SK-N-SH (cell line): ENCODE measurements around the gene WIPI1. TPM values are rescaled to one million over a fixed set of nuclear protein-coding genes. Genes with fewer than 3 reads are reported as not detected.

Source experiments
- CTCF ChIA-PET: fragments of 300-600, 350-600 bp; formaldehyde crosslinking; extraction: SDS; loops from one replicate; lab custom pipeline; 2021; lab: Yijun Ruan, JAX
- POLR2A ChIA-PET: fragments of 350-600 bp; sonication (Branson Sonifier 250); formaldehyde crosslinking; extraction: SDS; loops from one replicate; lab custom pipeline; 2020; ENCODE audit warnings: antibody characterized with exemption, inconsistent platforms; lab: Yijun Ruan, JAX
- DNase-seq: peaks from one replicate; pipeline ENCODE4 v3.0.0; 2012
- H2AFZ ChIP-seq: fragments of 200-600 bp; sonication (generic); 2 replicates; pipeline ENCODE4 v1.8.1; 2016; ENCODE audit warnings: antibody characterized with exemption, mild to moderate bottlenecking, low read depth
- H3F3A ChIP-seq: fragments of 200-600 bp; sonication (generic); replicated peaks from 2 replicates; pipeline ENCODE3; 2016; ENCODE audit warnings: antibody characterized with exemption, mild to moderate bottlenecking; ENCODE audit not compliant: insufficient read depth
- H3K27ac ChIP-seq, 2 experiments: fragments of 200-500 bp in 1 of 2; fragments of 200-600 bp in 1 of 2; sonication (Bioruptor generic) in 1 of 2; sonication (generic), shearing (Covaris generic) in 1 of 2; 2 replicates each; pipeline versions ENCODE4 v1.5.1 to v1.6.1; 2014 to 2016; ENCODE audit warnings: low read depth in 2 of 2, inconsistent platforms in 1 of 2, low read length in 1 of 2, mild to moderate bottlenecking in 1 of 2, mixed read lengths in 1 of 2
- H3K27me3 ChIP-seq: fragments of 200-600 bp; sonication (generic), shearing (Covaris generic); 2 replicates; pipeline ENCODE4 v1.6.1; 2016; ENCODE audit warnings: mixed run types; ENCODE audit not compliant: insufficient read depth
- H3K36me3 ChIP-seq, 2 experiments: fragments of 200-500 bp in 1 of 2; fragments of 200-600 bp in 1 of 2; sonication (Bioruptor generic) in 1 of 2; sonication (generic) in 1 of 2; replicated peaks in 1 of 2; 2 replicates each; pipeline versions ENCODE3 to v1.5.1; 2014 to 2016; ENCODE audit warnings: low read length in 1 of 2, mild to moderate bottlenecking in 1 of 2; ENCODE audit not compliant: insufficient read depth in 2 of 2, control insufficient read depth in 1 of 2
- H3K4me1 ChIP-seq, 2 experiments: fragments of 200-500 bp in 1 of 2; fragments of 200-600 bp in 1 of 2; sonication (Bioruptor generic) in 1 of 2; sonication (generic), shearing (Covaris generic) in 1 of 2; 2 replicates each; pipeline versions ENCODE4 v1.5.1 to v1.6.1; 2014 to 2016; ENCODE audit warnings: low read depth in 1 of 2, low read length in 1 of 2, mixed run types in 1 of 2; ENCODE audit not compliant: insufficient read depth in 2 of 2, control insufficient read depth in 1 of 2
- H3K4me2 ChIP-seq: fragments of 200-600 bp; sonication (generic), shearing (Covaris generic); 2 replicates; pipeline ENCODE4 v1.6.1; 2017; ENCODE audit warnings: mixed run types
- H3K4me3 ChIP-seq, 2 experiments: fragments of 200-500 bp in 1 of 2; fragments of 200-600 bp in 1 of 2; sonication (Bioruptor generic) in 1 of 2; sonication (generic), shearing (Covaris generic) in 1 of 2; 2 replicates each; pipeline versions ENCODE4 v1.5.1 to v1.8.1; 2014 to 2016; ENCODE audit warnings: low read depth in 2 of 2, inconsistent platforms in 1 of 2, low read length in 1 of 2, mild to moderate bottlenecking in 1 of 2, mixed read lengths in 1 of 2, moderate library complexity in 1 of 2
- H3K79me2 ChIP-seq: fragments of 200-600 bp; sonication (generic); 2 replicates; pipeline ENCODE4 v1.8.1; 2017; ENCODE audit warnings: mild to moderate bottlenecking; ENCODE audit not compliant: insufficient read depth
- H3K9ac ChIP-seq: fragments of 200-600 bp; sonication (generic); 2 replicates; pipeline ENCODE4 v1.6.1; 2017; ENCODE audit warnings: mixed run types
- H3K9me2 ChIP-seq: fragments of 200-600 bp; sonication (generic); 2 replicates; pipeline ENCODE4 v1.6.1; 2017; ENCODE audit warnings: mixed run types
- H3K9me3 ChIP-seq: fragments of 200-600 bp; sonication (generic); 2 replicates; pipeline ENCODE4 v1.6.1; 2017; ENCODE audit warnings: mixed run types, mild to moderate bottlenecking, moderate library complexity
- H4K20me1 ChIP-seq: fragments of 200-600 bp; sonication (generic); 2 replicates; pipeline ENCODE4 v1.6.1; 2017; ENCODE audit warnings: mild to moderate bottlenecking, mixed run types; ENCODE audit not compliant: insufficient read depth
- FOXJ3 ChIP-seq: sonication (generic); formaldehyde crosslinking; IDR thresholded peaks from 2 replicates; pipeline ENCODE4 v1.5.1; 2020; ENCODE audit warnings: mild to moderate bottlenecking, missing genetic modification reagents
- FOXM1 ChIP-seq: IDR thresholded peaks from 2 replicates; pipeline ENCODE4 v1.4.0; 2012; ENCODE audit warnings: low read depth, mild to moderate bottlenecking
- GATA2 ChIP-seq: sonication (generic); formaldehyde crosslinking; IDR thresholded peaks from 2 replicates; pipeline ENCODE4 v1.5.0; 2020; ENCODE audit warnings: mild to moderate bottlenecking, missing genetic modification reagents
- JUND ChIP-seq: IDR thresholded peaks from 2 replicates; pipeline ENCODE4 v1.4.0; 2012
- MXI1 ChIP-seq: IDR thresholded peaks from 2 replicates; pipeline ENCODE4 v1.6.1; 2012; ENCODE audit warnings: mild to moderate bottlenecking, low read depth, low read length, improper control_type of control experiment
- NFIC ChIP-seq: IDR thresholded peaks from 2 replicates; pipeline ENCODE4 v1.4.0; 2012; ENCODE audit warnings: borderline replicate concordance
- NRF1 ChIP-seq: IDR thresholded peaks from 2 replicates; pipeline ENCODE4 v1.6.1; 2012; ENCODE audit warnings: low read depth, mild to moderate bottlenecking, low read length
- POLR2AphosphoS5 ChIP-seq: IDR thresholded peaks from 2 replicates; pipeline ENCODE4 v1.6.1; 2012; ENCODE audit warnings: low read depth, low read length
- RAD21 ChIP-seq: IDR thresholded peaks from 2 replicates; pipeline ENCODE4 v1.6.1; 2012; ENCODE audit warnings: mild to moderate bottlenecking, low read length
- RXRA ChIP-seq: IDR thresholded peaks from 2 replicates; pipeline ENCODE4 v1.4.0; 2012; ENCODE audit warnings: low read depth, mild to moderate bottlenecking, borderline replicate concordance
- TCF12 ChIP-seq: IDR thresholded peaks from 2 replicates; pipeline ENCODE4 v1.4.0; 2012
- TEAD4 ChIP-seq: IDR thresholded peaks from 2 replicates; pipeline ENCODE4 v1.4.0; 2012; ENCODE audit warnings: mild to moderate bottlenecking, borderline replicate concordance; ENCODE audit not compliant: insufficient read depth
- YY1 ChIP-seq: IDR thresholded peaks from 2 replicates; pipeline ENCODE4 v1.4.0; 2012; ENCODE audit warnings: low read depth, mild to moderate bottlenecking
- WGBS: methylation state at CpG from one replicate; pipeline ENCODE4 v1.1.6; 2017; ENCODE audit warnings: low lambda C conversion rate; 5-methylcytosine and 5-hydroxymethylcytosine counted together
- polyA plus RNA-seq, 3 experiments: library from polyadenylated mRNA; depleted of rRNA; stranded (reverse); fragments of >200 nt; gene quantifications; 2 replicates each; pipeline ENCODE4 v1.2.3, GENCODE V29; 2012
- TF ChIP-seq, protein P1 (sequence below): IDR thresholded peaks from 2 replicates; pipeline ENCODE4 v1.4.0; 2012; ENCODE audit warnings: low read depth, borderline replicate concordance
- TF ChIP-seq, protein P2 (sequence below): IDR thresholded peaks from 2 replicates; pipeline ENCODE4 v1.4.0; 2012; ENCODE audit warnings: low read depth
- TF ChIP-seq, protein P3 (sequence below): fragments of 150-350 bp; IDR thresholded peaks from 2 replicates; pipeline ENCODE4 v1.6.1; 2016; ENCODE audit warnings: mild to moderate bottlenecking, low read depth, low read length
- TF ChIP-seq, protein P4 (sequence below): fragments of 200-600 bp; sonication (generic); IDR thresholded peaks from 2 replicates; pipeline ENCODE4 v1.6.1; 2017; ENCODE audit warnings: antibody characterized with exemption, mild to moderate bottlenecking, moderate library complexity

Gene WIPI1
- polyA plus RNA-seq, 1 of the 3 experiments (the other 2 are of a cell fraction): 52.7 TPM

DNA sequence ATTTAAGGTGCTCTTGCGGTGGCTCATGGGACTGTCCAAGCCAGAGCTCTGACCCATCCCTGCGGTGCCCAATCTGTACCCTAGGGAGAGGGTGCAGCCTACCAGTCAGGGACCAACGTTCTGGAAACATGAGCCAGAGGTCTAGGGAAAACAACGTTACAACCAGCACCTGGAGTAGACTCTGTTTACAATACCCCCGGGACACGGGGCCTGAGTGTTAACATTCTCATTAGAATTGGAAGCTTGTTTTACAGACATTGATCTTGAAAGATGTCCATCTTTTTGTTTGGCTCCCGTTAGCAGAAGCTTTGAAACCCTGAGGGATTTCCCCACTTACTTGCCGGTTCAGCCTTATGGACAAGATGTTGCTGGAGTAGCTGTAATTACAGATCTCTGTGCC lies 6.9 kb downstream of the WIPI1 start:
- no peak for DNase-seq
- Histone ChIP-seq H3K9me3 (no peaks in the 10 kb centered on the region), H3K9ac (no peak overlapping the region), H3K27me3 (no peaks in the 10 kb centered on the region), H3K79me2 (peaks cover 34% of the 10 kb centered on the region), H3K4me2 (no peak overlapping the region), H3K9me2 (no peaks in the 10 kb centered on the region), H3K27ac (no peak overlapping the region), H3F3A (no peaks in the 10 kb centered on the region), H3K4me3 (no peak overlapping the region), H3K4me1 (peaks cover 0 to 2% of the 10 kb centered on the region in 2 experiments; a peak in 1 of 4 replicates), H4K20me1 (peaks cover 8% of the 10 kb centered on the region; the same call in 1 of the 2 replicates), H2AFZ (no peak overlapping the region), H3K36me3 (peaks cover 33 to 44% of the 10 kb centered on the region in 2 experiments)
- TF ChIP-seq, protein P1, sequence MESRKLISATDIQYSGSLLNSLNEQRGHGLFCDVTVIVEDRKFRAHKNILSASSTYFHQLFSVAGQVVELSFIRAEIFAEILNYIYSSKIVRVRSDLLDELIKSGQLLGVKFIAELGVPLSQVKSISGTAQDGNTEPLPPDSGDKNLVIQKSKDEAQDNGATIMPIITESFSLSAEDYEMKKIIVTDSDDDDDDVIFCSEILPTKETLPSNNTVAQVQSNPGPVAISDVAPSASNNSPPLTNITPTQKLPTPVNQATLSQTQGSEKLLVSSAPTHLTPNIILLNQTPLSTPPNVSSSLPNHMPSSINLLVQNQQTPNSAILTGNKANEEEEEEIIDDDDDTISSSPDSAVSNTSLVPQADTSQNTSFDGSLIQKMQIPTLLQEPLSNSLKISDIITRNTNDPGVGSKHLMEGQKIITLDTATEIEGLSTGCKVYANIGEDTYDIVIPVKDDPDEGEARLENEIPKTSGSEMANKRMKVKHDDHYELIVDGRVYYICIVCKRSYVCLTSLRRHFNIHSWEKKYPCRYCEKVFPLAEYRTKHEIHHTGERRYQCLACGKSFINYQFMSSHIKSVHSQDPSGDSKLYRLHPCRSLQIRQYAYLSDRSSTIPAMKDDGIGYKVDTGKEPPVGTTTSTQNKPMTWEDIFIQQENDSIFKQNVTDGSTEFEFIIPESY: no peak
- TF ChIP-seq POLR2AphosphoS5: no peak
- TF ChIP-seq, protein P2, sequence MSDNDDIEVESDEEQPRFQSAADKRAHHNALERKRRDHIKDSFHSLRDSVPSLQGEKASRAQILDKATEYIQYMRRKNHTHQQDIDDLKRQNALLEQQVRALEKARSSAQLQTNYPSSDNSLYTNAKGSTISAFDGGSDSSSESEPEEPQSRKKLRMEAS: no peak
- TF ChIP-seq RXRA: no peak
- TF ChIP-seq TEAD4: no peak
- TF ChIP-seq NRF1: no peak
- no peak for TF ChIP-seq FOXM1
- no peak for TF ChIP-seq GATA2 (CRISPR knock-in tag)
- TF ChIP-seq TCF12: no peak
- no peak for TF ChIP-seq FOXJ3 (CRISPR knock-in tag)
- TF ChIP-seq, protein P3, sequence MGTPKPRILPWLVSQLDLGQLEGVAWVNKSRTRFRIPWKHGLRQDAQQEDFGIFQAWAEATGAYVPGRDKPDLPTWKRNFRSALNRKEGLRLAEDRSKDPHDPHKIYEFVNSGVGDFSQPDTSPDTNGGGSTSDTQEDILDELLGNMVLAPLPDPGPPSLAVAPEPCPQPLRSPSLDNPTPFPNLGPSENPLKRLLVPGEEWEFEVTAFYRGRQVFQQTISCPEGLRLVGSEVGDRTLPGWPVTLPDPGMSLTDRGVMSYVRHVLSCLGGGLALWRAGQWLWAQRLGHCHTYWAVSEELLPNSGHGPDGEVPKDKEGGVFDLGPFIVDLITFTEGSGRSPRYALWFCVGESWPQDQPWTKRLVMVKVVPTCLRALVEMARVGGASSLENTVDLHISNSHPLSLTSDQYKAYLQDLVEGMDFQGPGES: no peak
- no peak for TF ChIP-seq MXI1
- WGBS: 81% methylated on average over 8 of the region's 8 CpGs
- CTCF ChIA-PET: interaction anchor here (0.9 to 8.1 kb wide), 4 partner anchors 13 to 250 kb away, joined by 3 to 80 read pairs (median 4); no protein-coding TSS in a partner anchor
- POLR2A ChIA-PET: interaction anchor here (0.6 kb wide), 1 partner anchor 62 kb away, joined by 4 read pairs; no protein-coding TSS in a partner anchor

DNA sequence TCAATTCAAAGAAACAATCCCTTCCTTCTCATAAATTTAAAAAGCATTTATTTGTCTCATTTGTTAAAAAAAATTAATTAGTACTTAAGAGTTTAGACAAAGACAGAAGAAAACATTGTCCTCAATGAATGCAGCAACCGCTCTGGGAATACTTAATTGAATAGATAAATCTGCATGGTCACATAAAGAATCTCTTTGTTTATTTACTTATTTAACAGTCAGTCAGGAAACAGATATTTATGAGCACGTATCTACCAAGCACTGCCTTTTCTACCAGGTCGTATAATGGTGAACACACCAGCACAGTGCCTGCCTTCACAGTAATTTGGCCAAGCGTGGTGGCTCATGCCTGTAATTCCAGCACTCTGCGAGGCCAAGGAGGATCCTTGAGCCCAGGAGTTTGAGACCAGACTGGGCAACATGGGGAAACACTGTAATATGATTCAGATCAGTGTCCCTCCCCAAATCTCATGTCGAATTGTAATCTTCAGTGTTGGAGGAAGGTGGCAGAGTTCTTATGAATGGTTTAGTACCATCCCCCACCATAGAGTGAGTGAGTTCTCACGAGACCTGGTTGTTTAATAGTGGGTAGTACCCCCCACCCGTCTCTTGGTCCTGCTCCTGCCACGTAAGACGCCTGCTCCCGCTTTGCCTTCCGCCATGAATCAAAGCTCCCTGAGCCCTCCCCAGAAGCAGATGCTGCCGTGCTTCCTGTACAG lies 8.1 kb downstream of the WIPI1 start:
- TF ChIP-seq RAD21 (no peak), JUND (no peak), NRF1 (no peak), YY1 (no peak), NFIC (no peak)
- TF ChIP-seq, protein P1: no peak
- TF ChIP-seq, protein P4, sequence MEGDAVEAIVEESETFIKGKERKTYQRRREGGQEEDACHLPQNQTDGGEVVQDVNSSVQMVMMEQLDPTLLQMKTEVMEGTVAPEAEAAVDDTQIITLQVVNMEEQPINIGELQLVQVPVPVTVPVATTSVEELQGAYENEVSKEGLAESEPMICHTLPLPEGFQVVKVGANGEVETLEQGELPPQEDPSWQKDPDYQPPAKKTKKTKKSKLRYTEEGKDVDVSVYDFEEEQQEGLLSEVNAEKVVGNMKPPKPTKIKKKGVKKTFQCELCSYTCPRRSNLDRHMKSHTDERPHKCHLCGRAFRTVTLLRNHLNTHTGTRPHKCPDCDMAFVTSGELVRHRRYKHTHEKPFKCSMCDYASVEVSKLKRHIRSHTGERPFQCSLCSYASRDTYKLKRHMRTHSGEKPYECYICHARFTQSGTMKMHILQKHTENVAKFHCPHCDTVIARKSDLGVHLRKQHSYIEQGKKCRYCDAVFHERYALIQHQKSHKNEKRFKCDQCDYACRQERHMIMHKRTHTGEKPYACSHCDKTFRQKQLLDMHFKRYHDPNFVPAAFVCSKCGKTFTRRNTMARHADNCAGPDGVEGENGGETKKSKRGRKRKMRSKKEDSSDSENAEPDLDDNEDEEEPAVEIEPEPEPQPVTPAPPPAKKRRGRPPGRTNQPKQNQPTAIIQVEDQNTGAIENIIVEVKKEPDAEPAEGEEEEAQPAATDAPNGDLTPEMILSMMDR: no peak
- TF ChIP-seq, protein P3: no peak
- Histone ChIP-seq H3F3A (no peaks in the 10 kb centered on the region), H3K9ac (no peak overlapping the region), H3K79me2 (peaks cover 22% of the 10 kb centered on the region), H3K9me2 (no peaks in the 10 kb centered on the region), H3K36me3 (peaks cover 39 to 50% of the 10 kb centered on the region in 2 experiments), H3K4me1 (no peaks in the 10 kb centered on the region), H3K9me3 (no peaks in the 10 kb centered on the region), H4K20me1 (peaks cover 3% of the 10 kb centered on the region; the same call in 1 of the 2 replicates), H2AFZ (no peak overlapping the region), H3K27me3 (no peaks in the 10 kb centered on the region), H3K27ac (no peak overlapping the region), H3K4me2 (no peak overlapping the region), H3K4me3 (no peak overlapping the region)
- POLR2A ChIA-PET: no interaction called here
- CTCF ChIA-PET: interaction anchor here (1.1 to 8.1 kb wide), 3 partner anchors 9 to 15 kb away, joined by 4 to 80 read pairs (median 8); no protein-coding TSS in a partner anchor
- 94% methylated on average over 13 of the region's 13 CpGs for WGBS
- no peak for DNase-seq
